ENCODE measurements around the gene SLC38A7.

- TF ChIP-seq CTCF (IDR thresholded peaks at IDR 0.05) (no peak), POLR2A (IDR thresholded peaks at IDR 0.05) (no peak)
Observed at GRCh38 chr16:58649707-58650106, 34.9 kb downstream of the SLC38A7 start.

Data from body of pancreas (tissue), 4 donors.